ENCODE data around the gene CYTH4.
A peak's percentile ranks its signal among the peaks of the same experiment; 100 is the strongest.
"Not testable (repeated sequence)": the region's sequence is repeated elsewhere in the genome, so short reads cannot be mapped to it uniquely, and the experiment has no call there.

Gene CYTH4

GRCh38 chr22:37251836-37252235 lies 30.5 kb upstream of the CYTH4 start:
- not testable (repeated sequence) for DNase-seq

GRCh38 chr22:37253126-37253660 lies 29.1 kb upstream of the CYTH4 start:
- no peak for DNase-seq

- peak; percentile 71 for DNase-seq
Measured at GRCh38 chr22:37254209-37254866, 28.0 kb upstream of the CYTH4 start.

GRCh38 chr22:37254867-37255233 lies 27.5 kb upstream of the CYTH4 start:
- DNase-seq: no peak

- DNase-seq: no peak
Measured at GRCh38 chr22:37255558-37256006, 26.7 kb upstream of the CYTH4 start.

- no peak for DNase-seq
Measured at GRCh38 chr22:37256075-37256726, 26.1 kb upstream of the CYTH4 start.

GRCh38 chr22:37258005-37258752 lies 24.1 kb upstream of the CYTH4 start:
- DNase-seq: no peak

GRCh38 chr22:37258753-37259401 lies 23.4 kb upstream of the CYTH4 start:
- no peak for DNase-seq

- DNase-seq: peak; percentile 34
Measured at GRCh38 chr22:37259540-37260029, 22.7 kb upstream of the CYTH4 start.

- DNase-seq: no peak
Measured at GRCh38 chr22:37260155-37260795, 22.0 kb upstream of the CYTH4 start.

GRCh38 chr22:37260901-37261336 lies 21.4 kb upstream of the CYTH4 start:
- DNase-seq: peak; percentile 58

- no peak for DNase-seq
Measured at GRCh38 chr22:37262346-37262745, 20.0 kb upstream of the CYTH4 start.

GRCh38 chr22:37263966-37264887 lies 18.1 kb upstream of the CYTH4 start:
- DNase-seq: no peak

GRCh38 chr22:37266581-37267134 lies 15.7 kb upstream of the CYTH4 start:
- DNase-seq: no peak

GRCh38 chr22:37267135-37267587 lies 15.1 kb upstream of the CYTH4 start:
- peak; percentile 12 for DNase-seq

- DNase-seq: no peak
Measured at GRCh38 chr22:37267661-37268413, 14.5 kb upstream of the CYTH4 start.

GRCh38 chr22:37269936-37270678 lies 12.2 kb upstream of the CYTH4 start:
- no peak for DNase-seq

- no peak for DNase-seq
Measured at GRCh38 chr22:37270928-37271650, 11.2 kb upstream of the CYTH4 start.
